Tibial artery (tissue), 4 donors: ENCODE results near the gene PLA2G4D.
A peak's percentile ranks its signal among the peaks of the same experiment; 100 is the strongest.

Source experiments
- DNase-seq, 2 donors: peaks; one replicate each; pipeline ENCODE4 v3.0.0-alpha.2; 2019
- H3K27ac ChIP-seq, 2 donors: fragments of 200-600 bp; sonication (generic) in 1 of 2; 1 replicate in 1 of 2; 2 replicates in 1 of 2; pipeline ENCODE4 v1.5.1; 2018 to 2019; ENCODE audit warnings: mild to moderate bottlenecking in 1 of 2
- H3K27me3 ChIP-seq, 2 donors: fragments of 200-600 bp; sonication (generic) in 1 of 2; one replicate each; pipeline versions ENCODE4 v1.5.1 to v1.6.0; 2016 to 2019
- H3K36me3 ChIP-seq, 3 donors: fragments of 200-600 bp; sonication (generic) in 2 of 3; one replicate each; pipeline ENCODE4 v1.5.1; 2016 to 2019; ENCODE audit warnings: mild to moderate bottlenecking in 2 of 3
- H3K4me1 ChIP-seq, 4 donors: fragments of 200-600 bp; sonication (generic) in 2 of 4; 1 replicate in 3 of 4; 2 replicates in 1 of 4; pipeline ENCODE4 v1.5.1; 2016 to 2019
- H3K4me3 ChIP-seq, 2 donors: fragments of 200-600 bp; sonication (generic) in 1 of 2; 1 replicate in 1 of 2; 2 replicates in 1 of 2; pipeline ENCODE4 v1.5.1; 2018 to 2019; ENCODE audit warnings: mild to moderate bottlenecking in 2 of 2
- H3K9me3 ChIP-seq, 3 donors: fragments of 200-600 bp; sonication (generic) in 1 of 3; one replicate each; pipeline ENCODE4 v1.5.1; 2016 to 2019
- intact Hi-C: fragments of 100-400 bp; cut with DNase I; formaldehyde crosslinking; loops from one replicate; pipeline ENCODE4 v1.15.0; 2023; ENCODE audit warnings: low total_unique reads
- TF ChIP-seq, protein P1 (sequence below), 2 experiments: fragments of 200-600 bp in 1 of 2; fragments of 450-650 bp in 1 of 2; IDR thresholded peaks; one replicate each; pipeline ENCODE4 v1.5.1; 2017 to 2019; ENCODE audit warnings: antibody characterized with exemption in 2 of 2, mild to moderate bottlenecking in 1 of 2, moderate library complexity in 1 of 2

Gene PLA2G4D

DNA sequence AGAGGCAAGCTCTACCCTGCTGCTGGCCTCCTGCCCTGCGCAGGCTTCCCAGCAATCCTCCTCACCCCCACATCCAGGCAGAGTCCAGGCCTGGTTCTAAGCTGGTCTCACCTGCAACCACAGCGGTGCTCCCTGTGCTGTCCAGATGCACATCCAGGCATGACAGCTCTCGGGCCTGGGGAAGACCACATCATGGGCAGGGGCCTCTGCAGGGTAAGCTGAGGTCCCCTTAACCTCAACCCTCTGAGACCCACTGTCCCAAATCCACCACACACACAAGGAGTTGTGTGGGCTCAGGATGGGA is 10.8 kb downstream of the PLA2G4D start:
- intact Hi-C loops = no loop called here
- Histone ChIP-seq H3K4me3 (no peak overlapping the region), H3K4me1 (peaks cover 0 to 4% (median 0%) of the 10 kb centered on the region in 4 donors), H3K36me3 (no peaks in the 10 kb centered on the region), H3K9me3 (no peaks in the 10 kb centered on the region), H3K27ac (no peak overlapping the region), H3K27me3 (peaks cover 0 to 58% of the 10 kb centered on the region in 2 donors)
- DNase-seq = no peak
- TF ChIP-seq, protein P1, sequence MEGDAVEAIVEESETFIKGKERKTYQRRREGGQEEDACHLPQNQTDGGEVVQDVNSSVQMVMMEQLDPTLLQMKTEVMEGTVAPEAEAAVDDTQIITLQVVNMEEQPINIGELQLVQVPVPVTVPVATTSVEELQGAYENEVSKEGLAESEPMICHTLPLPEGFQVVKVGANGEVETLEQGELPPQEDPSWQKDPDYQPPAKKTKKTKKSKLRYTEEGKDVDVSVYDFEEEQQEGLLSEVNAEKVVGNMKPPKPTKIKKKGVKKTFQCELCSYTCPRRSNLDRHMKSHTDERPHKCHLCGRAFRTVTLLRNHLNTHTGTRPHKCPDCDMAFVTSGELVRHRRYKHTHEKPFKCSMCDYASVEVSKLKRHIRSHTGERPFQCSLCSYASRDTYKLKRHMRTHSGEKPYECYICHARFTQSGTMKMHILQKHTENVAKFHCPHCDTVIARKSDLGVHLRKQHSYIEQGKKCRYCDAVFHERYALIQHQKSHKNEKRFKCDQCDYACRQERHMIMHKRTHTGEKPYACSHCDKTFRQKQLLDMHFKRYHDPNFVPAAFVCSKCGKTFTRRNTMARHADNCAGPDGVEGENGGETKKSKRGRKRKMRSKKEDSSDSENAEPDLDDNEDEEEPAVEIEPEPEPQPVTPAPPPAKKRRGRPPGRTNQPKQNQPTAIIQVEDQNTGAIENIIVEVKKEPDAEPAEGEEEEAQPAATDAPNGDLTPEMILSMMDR (IDR thresholded peaks at IDR 0.05) = no peak

DNA sequence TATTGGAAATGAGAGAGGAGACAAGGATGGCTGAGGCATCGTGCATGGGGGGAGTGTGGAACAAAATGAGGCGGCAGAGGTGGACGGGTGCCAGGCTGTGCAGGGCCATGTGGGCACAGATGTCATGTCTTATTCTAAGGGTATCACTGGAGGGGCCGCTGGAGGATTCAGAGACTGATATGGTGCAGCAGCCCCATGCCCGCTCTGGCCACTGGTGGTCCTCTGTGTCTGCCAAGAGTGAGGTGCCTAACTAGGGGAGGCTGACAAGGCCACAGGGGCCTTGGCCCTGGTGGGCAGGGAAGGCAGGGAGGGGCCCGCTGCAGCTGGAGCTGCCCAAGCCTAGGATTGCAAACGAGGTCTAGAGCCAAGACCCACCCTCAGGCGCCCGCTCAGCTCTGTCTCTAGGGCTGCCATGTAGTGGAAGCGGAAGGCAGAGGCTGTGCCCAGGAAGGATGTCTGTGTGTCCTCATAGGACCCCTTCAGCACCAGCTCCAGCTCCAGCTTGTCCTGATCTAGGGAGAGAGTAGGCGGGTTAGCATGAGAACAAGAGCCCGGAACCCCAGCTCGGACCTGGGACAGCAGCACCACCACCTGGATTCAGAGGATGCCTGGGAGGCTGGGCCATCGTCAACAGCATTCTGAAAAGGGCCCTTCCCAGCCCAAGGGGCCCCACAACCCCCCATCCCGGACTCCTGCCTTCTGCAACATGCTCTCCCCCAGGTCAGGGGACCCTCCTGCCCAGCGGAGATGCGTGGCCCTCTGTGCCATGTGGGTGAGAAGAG is 11.3 kb downstream of the PLA2G4D start:
- TF ChIP-seq, protein P1 (IDR thresholded peaks at IDR 0.05) = no peak
- peaks cover 0 to 57% of the 10 kb centered on the region in 2 donors for H3K27me3 ChIP-seq

DNA sequence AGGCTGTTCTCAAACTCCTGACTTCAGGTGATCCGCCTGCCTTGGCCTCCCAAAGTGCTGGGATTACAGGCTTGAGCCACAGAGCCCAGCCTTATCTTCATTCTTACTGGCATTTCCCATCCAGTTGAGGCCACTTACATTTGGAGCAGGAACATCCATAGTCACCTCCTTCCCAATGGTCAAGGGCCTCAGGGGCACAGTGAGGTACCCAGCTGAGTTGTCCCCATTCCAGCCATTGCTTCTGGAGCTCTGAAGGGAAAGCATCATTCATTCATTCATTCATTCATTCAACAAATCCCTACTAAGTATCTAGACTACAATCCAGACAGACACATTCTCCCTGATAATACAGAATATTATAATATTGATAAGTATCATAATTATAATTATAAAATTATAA is 12.2 kb downstream of the PLA2G4D start:
- peak in 1 of 2 donors; percentile 15 for DNase-seq
- intact Hi-C loops = no loop called here
- Histone ChIP-seq H3K9me3 (no peaks in the 10 kb centered on the region), H3K4me3 (no peak overlapping the region), H3K27ac (no peak overlapping the region), H3K36me3 (no peaks in the 10 kb centered on the region), H3K27me3 (peaks cover 0 to 51% of the 10 kb centered on the region in 2 donors), H3K4me1 (peaks cover 0 to 4% (median 0%) of the 10 kb centered on the region in 4 donors)
- TF ChIP-seq, protein P1 (IDR thresholded peaks at IDR 0.05) = no peak

More for the DNA sequence above, 11.3 kb downstream of the PLA2G4D start:
- intact Hi-C loops = no loop called here
- Histone ChIP-seq H3K4me3 (no peak overlapping the region), H3K4me1 (peaks cover 0 to 4% (median 0%) of the 10 kb centered on the region in 4 donors), H3K9me3 (no peaks in the 10 kb centered on the region), H3K27ac (no peak overlapping the region), H3K36me3 (no peaks in the 10 kb centered on the region)
- DNase-seq = peak in 1 of 2 donors; percentile 52

DNA sequence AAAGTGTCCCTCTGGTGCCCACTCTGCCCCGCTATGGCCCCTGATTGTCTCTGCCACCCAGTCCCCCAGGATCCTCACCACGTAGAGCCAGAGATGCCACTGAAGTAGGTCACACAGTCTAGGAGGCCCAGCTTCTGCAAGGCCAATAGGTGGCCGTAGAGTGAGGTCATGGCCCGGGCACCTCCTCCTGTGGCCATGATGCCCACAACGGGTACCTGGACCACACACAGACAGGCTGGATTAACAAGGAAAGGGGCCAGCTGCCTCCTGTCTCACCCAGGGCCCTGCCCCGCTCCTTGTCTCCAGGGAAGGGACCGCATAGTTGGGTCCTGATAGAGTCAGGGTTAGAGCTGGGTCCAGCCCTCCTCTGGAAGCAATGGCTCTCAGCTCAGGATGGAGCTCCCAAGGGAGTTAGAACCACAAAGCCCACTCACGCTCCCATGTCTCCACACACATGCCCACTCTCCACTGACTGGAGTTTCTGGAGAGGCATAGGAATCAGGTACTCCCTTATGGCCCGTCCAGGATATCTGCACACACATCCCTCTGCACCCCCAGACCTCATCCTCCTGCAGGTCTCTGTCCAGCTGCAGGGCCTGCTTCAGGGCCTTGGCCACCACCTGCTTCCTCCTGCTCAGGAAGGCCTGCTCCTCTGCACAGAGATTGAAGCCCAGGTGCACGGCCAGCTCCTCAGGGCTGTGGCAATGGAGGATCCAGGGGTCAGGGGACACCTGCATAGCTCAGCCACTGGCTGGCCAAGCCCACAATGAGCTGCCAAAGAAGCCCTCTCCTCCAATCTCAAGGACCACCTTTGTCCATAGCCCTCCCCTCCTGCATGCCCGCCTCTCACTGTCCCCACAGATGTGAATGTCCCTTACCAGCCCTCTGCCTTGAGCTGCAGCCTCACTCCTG is 13.2 kb downstream of the PLA2G4D start:
- peak in 1 of 2 donors; percentile 54 for DNase-seq
- intact Hi-C loops = no loop called here

DNA sequence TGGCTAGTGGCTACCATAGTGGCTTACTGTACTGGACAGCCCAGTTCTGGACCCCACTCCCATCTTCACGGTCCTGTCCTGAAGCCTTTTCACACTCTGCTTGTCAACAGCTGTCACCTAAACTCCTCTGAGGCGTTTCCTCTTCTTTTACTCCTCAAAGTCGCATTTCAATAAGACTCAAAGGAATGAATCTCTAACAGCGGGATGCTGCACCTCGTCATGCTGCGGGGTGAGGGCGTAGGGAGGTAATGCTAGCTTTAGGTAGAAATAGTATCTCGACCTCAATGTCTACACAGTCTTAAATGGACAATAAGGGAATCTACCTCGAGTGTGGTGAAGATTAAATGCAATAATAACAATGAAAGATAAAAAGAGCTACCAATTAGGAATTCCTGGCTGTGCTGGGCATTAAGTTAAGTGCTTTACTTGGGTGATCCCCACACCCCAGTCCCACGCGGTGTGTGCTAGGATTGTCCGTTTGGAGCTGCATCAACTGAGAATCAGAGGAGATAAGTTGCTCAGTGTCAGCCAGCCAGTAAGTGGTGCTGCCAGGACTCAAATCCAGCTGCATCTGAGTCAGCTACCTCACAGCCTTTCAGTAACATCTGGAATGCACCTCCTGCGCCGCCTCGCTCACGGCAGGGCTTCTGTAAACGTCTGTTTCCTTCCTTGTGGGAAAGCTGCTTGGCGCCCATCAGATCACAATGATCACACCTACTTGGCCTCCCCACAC is 14.0 kb downstream of the PLA2G4D start:
- TF ChIP-seq, protein P1 (IDR thresholded peaks at IDR 0.05) = no peak
- H3K4me1 ChIP-seq = peaks cover 0 to 4% (median 0%) of the 10 kb centered on the region in 4 donors
- intact Hi-C loops = no loop called here
- H3K36me3 ChIP-seq = no peaks in the 10 kb centered on the region
- DNase-seq = peak in 1 of 2 donors; percentile 37
- no peak overlapping the region for H3K4me3 ChIP-seq
- peaks cover 0 to 48% of the 10 kb centered on the region in 2 donors for H3K27me3 ChIP-seq
- H3K9me3 ChIP-seq = no peaks in the 10 kb centered on the region
- no peak overlapping the region for H3K27ac ChIP-seq

More for the DNA sequence above, 13.2 kb downstream of the PLA2G4D start:
- H3K27me3 ChIP-seq = peaks cover 0 to 51% of the 10 kb centered on the region in 2 donors
- no peak overlapping the region for H3K4me3 ChIP-seq
- peaks cover 0 to 4% (median 0%) of the 10 kb centered on the region in 4 donors for H3K4me1 ChIP-seq
- no peaks in the 10 kb centered on the region for H3K36me3 ChIP-seq
- no peak overlapping the region for H3K27ac ChIP-seq
- H3K9me3 ChIP-seq = no peaks in the 10 kb centered on the region
- TF ChIP-seq, protein P1 (IDR thresholded peaks at IDR 0.05) = no peak
